Measurements from ENCODE around the gene MXD3.
A peak's percentile ranks its signal among the peaks of the same experiment; 100 is the strongest.
"Not testable (repeated sequence)": the region's sequence is repeated elsewhere in the genome, so short reads cannot be mapped to it uniquely, and the experiment has no call there.

The MXD3 gene, protein sequence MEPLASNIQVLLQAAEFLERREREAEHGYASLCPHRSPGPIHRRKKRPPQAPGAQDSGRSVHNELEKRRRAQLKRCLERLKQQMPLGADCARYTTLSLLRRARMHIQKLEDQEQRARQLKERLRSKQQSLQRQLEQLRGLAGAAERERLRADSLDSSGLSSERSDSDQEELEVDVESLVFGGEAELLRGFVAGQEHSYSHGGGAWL

GRCh38 chr5:177311723-177312648 lies at the start of gene MXD3:
MXD3 (minus strand) TSS chr5:177311898; CDS start chr5:177311830, 68 bp downstream.
- DNase-seq (ENCODE audit: extremely low read depth in 1 of 2, low read depth in 1 of 2): peak; percentile 86 to 91

DNA sequence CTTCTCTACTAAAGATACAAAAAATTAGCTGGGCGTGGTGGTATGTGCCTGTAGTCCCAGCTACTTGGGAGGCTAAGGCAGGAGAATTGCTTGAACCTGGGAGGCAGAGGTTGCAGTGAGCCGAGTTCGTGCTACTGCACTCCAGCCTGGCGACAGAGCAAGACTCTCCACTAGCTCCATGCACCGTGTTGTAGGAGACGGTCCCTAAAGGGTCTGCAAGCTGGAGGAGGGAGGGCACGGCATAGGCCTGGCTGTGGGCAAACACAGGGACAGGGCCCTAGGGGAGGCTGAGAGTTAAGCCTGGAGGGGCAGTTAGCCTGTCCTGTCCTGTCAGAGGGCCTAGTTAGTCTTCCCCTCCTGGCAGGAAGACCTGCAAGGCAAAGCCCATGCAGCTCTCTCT lies 49.0 kb upstream of the MXD3 start:
- DNase-seq (ENCODE audit: extremely low read depth in 1 of 2, low read depth in 1 of 2): not testable (repeated sequence)

DNA sequence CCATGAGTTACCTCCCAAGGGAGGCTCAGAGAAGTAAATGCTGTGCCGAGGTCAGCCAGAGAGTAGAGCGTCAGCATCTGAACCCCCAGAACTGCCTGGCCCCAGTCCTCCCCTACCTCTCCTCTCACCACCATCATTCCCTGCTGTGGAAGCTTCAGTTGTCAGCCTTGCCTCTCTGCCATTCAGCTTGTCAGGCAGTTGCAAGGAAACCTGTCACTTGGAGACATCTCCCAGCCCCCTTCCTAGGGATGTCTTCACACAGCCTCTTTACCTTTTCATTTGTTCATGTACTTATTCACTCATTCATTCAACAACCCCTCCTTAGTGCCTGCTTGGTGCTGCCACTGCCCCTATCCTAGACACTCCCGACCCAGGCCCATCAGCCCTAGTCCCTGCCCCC lies 48.2 kb upstream of the MXD3 start:
- DNase-seq (ENCODE audit: extremely low read depth in 1 of 2, low read depth in 1 of 2): no peak

GRCh38 chr5:177359451-177359851 lies 47.8 kb upstream of the MXD3 start:
- no peak for DNase-seq (ENCODE audit: extremely low read depth in 1 of 2, low read depth in 1 of 2)

DNA sequence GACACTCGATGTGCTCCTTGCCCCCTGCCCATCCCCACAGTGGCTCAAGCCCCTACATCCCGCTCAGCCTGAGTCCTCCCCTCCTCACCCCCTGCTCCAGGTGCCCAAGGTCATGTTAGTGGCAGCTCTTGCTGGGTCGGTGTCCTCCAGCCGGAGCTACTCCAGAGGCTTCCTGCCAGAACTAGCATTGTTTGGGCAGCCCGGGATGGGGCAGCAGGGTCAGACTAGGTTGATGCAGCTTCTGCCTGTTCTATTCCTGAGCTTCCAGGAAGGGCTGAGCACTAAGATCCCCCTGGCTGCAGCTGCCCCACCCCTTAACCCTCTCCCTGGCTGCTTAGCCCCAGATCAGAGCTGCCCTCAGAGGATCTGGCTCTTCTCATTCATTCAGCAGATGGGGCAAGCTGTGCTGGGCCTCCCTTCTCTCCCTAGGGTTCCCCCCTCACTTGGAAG lies 46.7 kb upstream of the MXD3 start:
- DNase-seq (ENCODE audit: extremely low read depth in 1 of 2, low read depth in 1 of 2): no peak

GRCh38 chr5:177357459-177358351 lies 46.0 kb upstream of the MXD3 start, which contains the start of gene RGS14:
RGS14 (plus strand) TSS chr5:177357924; CDS start chr5:177358025, 101 bp downstream.
- DNase-seq (ENCODE audit: extremely low read depth in 1 of 2, low read depth in 1 of 2): peak; percentile 32 to 45

DNA sequence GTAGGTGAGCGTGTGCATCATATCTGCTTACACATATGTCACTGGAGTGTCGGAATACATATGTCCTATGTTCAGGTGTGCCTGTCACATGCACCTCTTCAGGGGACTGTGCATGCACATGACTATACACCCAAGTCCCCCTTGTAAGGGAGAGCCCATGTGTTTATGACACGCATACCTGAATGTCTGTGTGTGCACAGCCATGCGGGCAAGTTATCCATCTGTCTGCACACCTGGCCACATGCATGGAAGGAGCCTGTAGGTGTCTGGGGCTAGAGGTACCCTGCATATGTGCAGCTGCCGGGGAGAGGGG lies 45.4 kb upstream of the MXD3 start:
- DNase-seq (ENCODE audit: extremely low read depth in 1 of 2, low read depth in 1 of 2): no peak

DNA sequence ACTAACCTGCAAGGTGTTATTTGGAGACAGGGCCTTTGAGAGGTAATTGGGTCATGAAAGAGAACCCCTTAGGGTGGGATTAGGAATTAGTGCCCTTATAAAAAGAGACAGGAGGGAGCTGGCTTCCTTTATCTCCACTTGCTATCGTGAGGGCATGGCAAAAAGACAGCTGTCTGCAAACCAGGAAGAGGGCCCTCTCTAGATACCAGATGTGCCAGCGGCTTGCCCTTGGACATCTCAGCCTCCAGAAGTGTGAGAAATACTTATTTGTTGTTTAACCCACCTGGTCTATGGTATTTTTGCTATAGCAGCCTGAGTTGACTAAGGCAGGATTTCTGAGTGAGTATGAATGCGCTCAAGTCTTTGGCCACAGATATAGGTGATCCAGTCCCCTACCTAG lies 45.0 kb upstream of the MXD3 start:
- no peak for DNase-seq (ENCODE audit: extremely low read depth in 1 of 2, low read depth in 1 of 2)

DNA sequence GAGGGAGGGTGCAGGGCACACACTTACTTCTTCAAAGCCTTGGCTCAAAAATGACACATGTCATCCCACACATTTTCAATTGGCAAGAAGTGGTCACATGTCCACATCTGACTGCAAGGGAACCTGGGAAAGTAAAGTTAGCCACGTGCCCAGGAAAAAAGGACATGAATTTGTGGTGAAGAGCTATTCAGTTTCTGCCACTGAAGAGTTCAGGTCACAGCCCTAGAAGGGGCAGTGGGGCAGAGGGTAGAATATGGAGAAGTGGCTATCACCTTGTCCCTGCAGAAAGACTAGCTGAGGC lies 44.1 kb upstream of the MXD3 start:
- DNase-seq (ENCODE audit: extremely low read depth in 1 of 2, low read depth in 1 of 2): no peak

- no peak for DNase-seq (ENCODE audit: extremely low read depth in 1 of 2, low read depth in 1 of 2)
These were observed 43.6 kb upstream of the MXD3 start for GRCh38 chr5:177355162-177355867.

DNA sequence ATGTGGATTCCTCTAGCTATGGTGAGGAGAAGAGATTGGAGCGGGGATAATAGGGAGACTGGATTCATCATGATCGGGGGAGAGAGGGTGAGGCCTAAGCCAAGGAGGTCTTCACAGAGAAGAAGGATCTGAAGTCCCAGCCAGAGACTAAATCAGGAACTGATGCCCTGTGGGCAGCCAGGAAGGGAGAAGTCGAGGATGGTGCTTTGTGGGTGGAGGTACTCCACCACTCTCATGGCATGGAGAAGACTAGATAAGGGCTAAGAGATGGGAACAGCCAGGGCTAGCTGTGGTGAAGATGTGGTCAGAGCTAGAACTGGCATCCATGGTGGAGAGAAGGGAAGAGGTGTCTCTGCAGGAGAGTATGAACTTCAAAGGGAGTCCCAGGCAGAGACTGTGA lies 43.0 kb upstream of the MXD3 start:
- no peak for DNase-seq (ENCODE audit: extremely low read depth in 1 of 2, low read depth in 1 of 2)

DNA sequence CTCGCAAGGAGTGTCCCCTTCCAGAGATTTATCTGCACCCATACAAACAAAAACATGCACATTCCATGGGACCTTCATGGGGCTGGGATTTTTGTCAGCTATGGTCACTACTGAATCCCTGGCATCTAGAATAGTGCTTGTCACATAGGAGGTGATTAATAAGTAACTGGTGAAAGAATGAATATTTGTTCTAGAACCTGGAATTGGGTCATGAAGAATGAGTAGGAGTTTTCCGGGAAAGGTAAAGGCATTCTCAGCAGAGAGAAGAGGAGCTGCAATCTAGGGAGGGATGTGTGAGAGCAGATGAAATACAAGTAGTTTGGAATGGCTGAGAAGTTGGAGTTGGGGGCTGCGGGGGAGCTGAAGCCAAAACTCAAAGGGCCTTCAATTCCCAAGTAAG lies 42.6 kb upstream of the MXD3 start:
- no peak for DNase-seq (ENCODE audit: extremely low read depth in 1 of 2, low read depth in 1 of 2)

GRCh38 chr5:177353093-177353492 lies 41.4 kb upstream of the MXD3 start:
- DNase-seq (ENCODE audit: extremely low read depth in 1 of 2, low read depth in 1 of 2): no peak

- DNase-seq (ENCODE audit: extremely low read depth in 1 of 2, low read depth in 1 of 2): peak; percentile 77 to 81
These were observed 40.0 kb upstream of the MXD3 start, which contains the start of gene LMAN2 for GRCh38 chr5:177351392-177352329. LMAN2 (minus strand) TSS chr5:177351668; CDS start chr5:177351647, 21 bp downstream.

- no peak for DNase-seq (ENCODE audit: extremely low read depth in 1 of 2, low read depth in 1 of 2)
These were observed 39.2 kb upstream of the MXD3 start for GRCh38 chr5:177350776-177351391.

GRCh38 chr5:177349762-177350161 lies 38.1 kb upstream of the MXD3 start:
- DNase-seq (ENCODE audit: extremely low read depth in 1 of 2, low read depth in 1 of 2): no peak

GRCh38 chr5:177349362-177349647 lies 37.6 kb upstream of the MXD3 start:
- DNase-seq (ENCODE audit: extremely low read depth in 1 of 2, low read depth in 1 of 2): no peak

- no peak for DNase-seq (ENCODE audit: extremely low read depth in 1 of 2, low read depth in 1 of 2)
These were observed 36.0 kb upstream of the MXD3 start for GRCh38 chr5:177347699-177348098.

GRCh38 chr5:177346820-177347219 lies 35.1 kb upstream of the MXD3 start:
- no peak for DNase-seq (ENCODE audit: extremely low read depth in 1 of 2, low read depth in 1 of 2)
